Mucosa of descending colon (tissue), 3 donors: ENCODE results near the gene SYK. TPM values are rescaled to one million over a fixed set of nuclear protein-coding genes. Genes with fewer than 3 reads are reported as not detected.

Source experiments
- ATAC-seq: fragments of 200-7000 bp; cut with Tn5 transposase; one replicate; pipeline ENCODE4 v1.9.1; 2020; ENCODE audit warnings: mild to moderate bottlenecking, moderate library complexity
- DNase-seq, 3 donors: peaks; one replicate each; pipeline ENCODE4 v3.0.0-alpha.2; 2020
- H3K36me3 ChIP-seq: fragments of 200-600 bp; one replicate; pipeline ENCODE4 v1.8.0; 2021; ENCODE audit warnings: low read depth, mild to moderate bottlenecking
- H3K4me1 ChIP-seq: fragments of 200-600 bp; one replicate; pipeline ENCODE4 v1.8.0; 2021; ENCODE audit warnings: low read depth, mild to moderate bottlenecking
- H3K4me3 ChIP-seq: fragments of 200-600 bp; one replicate; pipeline ENCODE4 v1.8.0; 2021; ENCODE audit warnings: mild to moderate bottlenecking
- H3K9me3 ChIP-seq: fragments of 200-600 bp; one replicate; pipeline ENCODE4 v1.8.0; 2021; ENCODE audit warnings: mild to moderate bottlenecking
- intact Hi-C, 2 donors: fragments of 100-400 bp; cut with DNase I in 1 of 2; cut with micrococcal nuclease in 1 of 2; formaldehyde crosslinking; loops; one replicate each; pipeline versions ENCODE4 v1.11.0 to v1.11.1; 2022; cut with DNase I, micrococcal nuclease
- total RNA-seq, 3 donors: library from RNA; stranded (reverse); fragmentation: NEBNext Ultra II Directional in 2 of 3; extraction: Animal tissue kit (Norgen Biotek cat#: 25700) in 2 of 3; gene quantifications; one replicate each; pipeline versions ENCODE4 v1.2.1 to v1.2.4, GENCODE V29; 2021 to 2023
- TF ChIP-seq, protein P1 (sequence below): fragments of 200-600 bp; IDR thresholded peaks from one replicate; pipeline ENCODE4 v1.8.0; 2022; ENCODE audit warnings: antibody characterized with exemption, mild to moderate bottlenecking
- donor health status: DM: no; HTN: no; CAD: no; lungs with moderate emphysema.
- donor health status: DM: no; HTN: no; CAD: no.
- donor health status: DM: no; HTN: yes; CAD: no.

The SYK gene
- total RNA-seq, 3 donors from 2014 or later = 29.0 to 59.5 (median 43.4) TPM

DNA sequence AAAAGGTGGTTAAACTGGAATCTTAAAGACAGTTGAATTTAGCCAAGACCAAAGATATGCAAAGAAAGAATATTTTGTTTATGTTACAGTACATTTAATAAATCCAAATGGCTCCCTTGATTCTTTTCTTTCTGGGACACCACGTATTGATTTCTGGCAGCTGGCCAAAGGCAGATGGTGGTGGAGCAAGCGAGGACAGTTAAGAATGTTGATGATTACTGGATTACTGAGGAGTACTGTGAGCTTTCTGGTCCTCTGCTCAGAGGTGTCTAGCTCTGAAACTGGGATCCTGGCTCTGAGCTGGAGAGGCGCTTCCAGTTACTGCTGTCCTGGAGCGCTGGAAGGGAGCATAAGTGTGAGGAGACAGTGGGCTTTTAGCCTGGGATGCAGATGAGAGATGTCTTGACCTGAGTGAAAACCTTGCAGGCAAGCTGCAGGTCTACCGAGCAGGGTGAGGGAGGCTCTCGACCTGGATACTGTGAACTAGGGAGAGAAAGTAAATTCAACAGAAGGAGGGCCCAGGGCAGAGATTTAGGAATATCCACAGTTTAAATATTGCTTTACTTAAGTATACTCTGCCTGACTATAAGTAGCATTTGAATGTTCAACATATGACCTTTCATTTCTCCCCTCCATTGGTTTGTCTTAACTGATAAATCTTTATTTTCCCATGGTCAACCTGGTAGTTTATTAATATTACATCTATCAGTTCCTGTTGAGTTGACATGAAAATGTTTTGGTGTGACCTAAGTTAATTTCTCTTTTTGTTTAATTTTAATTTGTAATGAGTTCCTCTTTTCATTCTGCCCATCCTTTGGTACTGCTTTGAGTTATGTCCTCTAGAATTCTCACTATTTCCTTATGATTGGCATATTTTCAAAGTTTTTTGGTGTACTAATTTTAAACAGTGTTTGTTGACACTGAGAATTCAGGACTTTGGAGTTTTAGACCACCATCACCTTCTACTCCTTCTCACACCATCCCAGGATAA, 3.7 kb downstream of the SYK start:
- Histone ChIP-seq H3K4me3 (no peak overlapping the region), H3K4me1 (peaks cover 3% of the 10 kb centered on the region), H3K36me3 (no peaks in the 10 kb centered on the region), H3K9me3 (no peaks in the 10 kb centered on the region)
- intact Hi-C loops = no loop called here
- TF ChIP-seq, protein P1, sequence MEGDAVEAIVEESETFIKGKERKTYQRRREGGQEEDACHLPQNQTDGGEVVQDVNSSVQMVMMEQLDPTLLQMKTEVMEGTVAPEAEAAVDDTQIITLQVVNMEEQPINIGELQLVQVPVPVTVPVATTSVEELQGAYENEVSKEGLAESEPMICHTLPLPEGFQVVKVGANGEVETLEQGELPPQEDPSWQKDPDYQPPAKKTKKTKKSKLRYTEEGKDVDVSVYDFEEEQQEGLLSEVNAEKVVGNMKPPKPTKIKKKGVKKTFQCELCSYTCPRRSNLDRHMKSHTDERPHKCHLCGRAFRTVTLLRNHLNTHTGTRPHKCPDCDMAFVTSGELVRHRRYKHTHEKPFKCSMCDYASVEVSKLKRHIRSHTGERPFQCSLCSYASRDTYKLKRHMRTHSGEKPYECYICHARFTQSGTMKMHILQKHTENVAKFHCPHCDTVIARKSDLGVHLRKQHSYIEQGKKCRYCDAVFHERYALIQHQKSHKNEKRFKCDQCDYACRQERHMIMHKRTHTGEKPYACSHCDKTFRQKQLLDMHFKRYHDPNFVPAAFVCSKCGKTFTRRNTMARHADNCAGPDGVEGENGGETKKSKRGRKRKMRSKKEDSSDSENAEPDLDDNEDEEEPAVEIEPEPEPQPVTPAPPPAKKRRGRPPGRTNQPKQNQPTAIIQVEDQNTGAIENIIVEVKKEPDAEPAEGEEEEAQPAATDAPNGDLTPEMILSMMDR = no peak
- ATAC-seq (no peak), DNase-seq (no peak)

GRCh38 chr9:90807006-90807405, 5.4 kb downstream of the SYK start:
- DNase-seq (no peak), ATAC-seq (no peak)
- TF ChIP-seq, protein P1 = no peak
- H3K36me3 ChIP-seq = no peaks in the 10 kb centered on the region
- no peak overlapping the region for H3K4me3 ChIP-seq
- H3K4me1 ChIP-seq = peaks cover 3% of the 10 kb centered on the region
- intact Hi-C loops = no loop called here
- H3K9me3 ChIP-seq = no peaks in the 10 kb centered on the region

GRCh38 chr9:90808398-90808797, 6.8 kb downstream of the SYK start:
- ATAC-seq (peak; percentile 47), DNase-seq (no peak)
- intact Hi-C loops = no loop called here

DNA sequence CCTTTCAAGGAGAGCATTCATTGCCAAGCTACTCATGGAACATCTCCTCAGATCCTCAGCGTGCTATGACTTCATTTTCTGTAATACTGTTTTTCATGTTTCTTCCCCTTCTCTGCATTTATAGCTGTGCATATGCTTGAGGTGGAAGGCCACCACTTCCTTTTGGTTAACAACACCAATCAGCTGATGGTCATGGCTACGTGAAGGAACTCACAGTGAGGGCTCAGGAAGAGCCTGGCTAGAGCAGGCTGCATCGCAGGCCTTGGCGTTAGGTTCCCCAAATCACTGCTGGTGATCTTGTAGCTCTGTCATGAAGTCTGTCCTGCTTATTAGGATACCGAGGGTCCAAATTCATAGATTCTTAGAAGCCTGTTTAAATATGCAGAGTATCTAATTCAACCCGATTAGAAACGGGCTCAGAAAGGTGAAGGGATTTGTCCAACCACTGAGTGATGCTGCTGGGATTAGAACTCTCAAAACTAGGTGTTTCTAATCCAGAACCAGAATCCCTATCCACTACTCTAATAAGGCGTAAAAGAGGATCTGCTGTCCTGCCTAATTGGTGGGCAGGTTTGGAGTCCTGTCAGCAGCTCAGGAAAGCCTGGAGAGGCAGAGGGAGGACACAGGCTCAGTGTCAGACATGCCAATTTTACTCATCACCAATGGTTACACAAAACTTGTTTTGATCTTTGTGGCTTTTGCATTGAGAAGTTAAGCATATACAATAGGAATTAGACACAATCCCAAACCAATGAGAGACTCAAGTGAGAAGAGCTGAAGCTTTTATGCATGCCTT, 7.5 kb downstream of the SYK start:
- intact Hi-C loops = no loop called here
- Histone ChIP-seq H3K9me3 (no peaks in the 10 kb centered on the region), H3K4me3 (no peak overlapping the region), H3K36me3 (no peaks in the 10 kb centered on the region), H3K4me1 (no peaks in the 10 kb centered on the region)
- DNase-seq (peak in 1 of 3 donors; percentile 24), ATAC-seq (peak; percentile 63)
- TF ChIP-seq, protein P1 = no peak

More at GRCh38 chr9:90808398-90808797, 6.8 kb downstream of the SYK start:
- no peaks in the 10 kb centered on the region for H3K9me3 ChIP-seq
- H3K4me1 ChIP-seq = no peaks in the 10 kb centered on the region
- H3K4me3 ChIP-seq = no peak overlapping the region
- TF ChIP-seq, protein P1 = no peak
- no peaks in the 10 kb centered on the region for H3K36me3 ChIP-seq

DNA sequence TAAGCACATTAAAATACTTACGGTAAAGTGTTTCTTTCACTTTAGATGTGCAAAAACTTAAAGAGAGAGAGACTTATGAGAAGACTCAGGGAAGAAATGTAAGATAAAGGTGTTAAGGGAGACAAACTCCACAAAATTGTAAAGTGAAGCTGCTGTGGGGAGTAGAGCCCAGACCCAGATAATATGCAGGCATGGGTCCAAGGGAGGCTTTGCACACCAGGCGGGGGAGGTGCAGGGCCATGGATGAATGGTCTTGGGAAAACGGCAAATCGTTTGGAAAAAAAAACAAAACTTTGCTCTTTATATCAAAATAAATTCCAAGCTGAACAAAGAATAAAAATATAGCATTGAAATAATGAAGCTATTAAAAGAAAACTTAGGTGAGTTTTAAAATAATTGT, 9.1 kb downstream of the SYK start:
- ATAC-seq (no peak), DNase-seq (no peak)
- intact Hi-C loops = no loop called here
- no peak overlapping the region for H3K4me3 ChIP-seq
- no peaks in the 10 kb centered on the region for H3K36me3 ChIP-seq
- no peaks in the 10 kb centered on the region for H3K9me3 ChIP-seq
- TF ChIP-seq, protein P1 = no peak
- H3K4me1 ChIP-seq = no peaks in the 10 kb centered on the region
